Ascending aorta (tissue), 2 donors: ENCODE data around the gene ZNF423. TPM values are rescaled to one million over a fixed set of nuclear protein-coding genes. Genes with fewer than 3 reads are reported as not detected.

Experiments
- DNase-seq, 2 donors: peaks; one replicate each; pipeline ENCODE4 v3.0.0-alpha.2; 2019; ENCODE audit warnings: low spot score in 2 of 2
- H3K27ac ChIP-seq, 2 donors: fragments of 200-600 bp; sonication (generic); one replicate each; pipeline ENCODE4 v1.5.1; 2016 to 2017; ENCODE audit warnings: mild to moderate bottlenecking in 1 of 2
- H3K27me3 ChIP-seq: fragments of 200-600 bp; sonication (generic); one replicate; pipeline ENCODE4 v1.5.1; 2017
- H3K36me3 ChIP-seq, 2 donors: fragments of 200-600 bp; sonication (generic); one replicate each; pipeline ENCODE4 v1.5.1; 2016
- H3K4me1 ChIP-seq, 2 donors: fragments of 200-600 bp; sonication (generic); one replicate each; pipeline ENCODE4 v1.5.1; 2016 to 2017; ENCODE audit warnings: mild to moderate bottlenecking in 1 of 2
- H3K4me3 ChIP-seq, 2 donors: fragments of 200-600 bp; sonication (generic); one replicate each; pipeline ENCODE4 v1.5.1; 2016 to 2017; ENCODE audit warnings: mild to moderate bottlenecking in 1 of 2
- H3K9me3 ChIP-seq, 2 donors: fragments of 200-600 bp; sonication (generic); one replicate each; pipeline ENCODE4 v1.5.1; 2016
- CTCF ChIP-seq, 3 experiments: fragments of 200-600 bp in 2 of 3; fragments of 450-650 bp in 1 of 3; sonication (generic) in 2 of 3; IDR thresholded peaks; one replicate each; pipeline ENCODE4 v1.5.1; 2016 to 2019; ENCODE audit warnings: antibody characterized with exemption in 3 of 3, mild to moderate bottlenecking in 1 of 3, moderate library complexity in 1 of 3
- intact Hi-C: fragments of 100-400 bp; cut with DNase I; formaldehyde crosslinking; loops from one replicate; pipeline ENCODE4 v1.15.1; 2023
- total RNA-seq: library from RNA; depleted of rRNA; stranded (reverse); fragments of >200 nt; gene quantifications from one replicate; pipeline ENCODE4 v1.1.0, GENCODE V29; 2016

ZNF423 gene
- total RNA-seq, 1 donor from 2014 or later: 42.9 TPM

- no peak for TF ChIP-seq CTCF (IDR thresholded peaks at IDR 0.05)
- intact Hi-C loops: loop anchor here (10.0 kb wide), 2 partner anchors 954 to 1236 kb away; partner anchors contain the start of gene N4BP1
- H3K27me3 ChIP-seq: no peaks in the 10 kb centered on the region
- peaks cover 0 to 8% of the 10 kb centered on the region in 2 donors for H3K4me1 ChIP-seq
- H3K4me3 ChIP-seq: no peak overlapping the region
- no peak for DNase-seq
- no peak overlapping the region for H3K27ac ChIP-seq
- no peaks in the 10 kb centered on the region for H3K36me3 ChIP-seq
- no peaks in the 10 kb centered on the region for H3K9me3 ChIP-seq
Measured at GRCh38 chr16:49850558-49851467, 5.1 kb downstream of the ZNF423 start.

GRCh38 chr16:49849754-49850108 lies 6.2 kb downstream of the ZNF423 start:
- Histone ChIP-seq H3K4me3 (no peak overlapping the region), H3K27ac (no peak overlapping the region), H3K36me3 (no peaks in the 10 kb centered on the region), H3K4me1 (peaks cover 0 to 7% of the 10 kb centered on the region in 2 donors), H3K9me3 (no peaks in the 10 kb centered on the region), H3K27me3 (no peaks in the 10 kb centered on the region)
- no peak for DNase-seq
- intact Hi-C loops: loop anchor here (10.0 kb wide), 2 partner anchors 955 to 1235 kb away; partner anchors contain the start of gene N4BP1
- no peak for TF ChIP-seq CTCF (IDR thresholded peaks at IDR 0.05)

DNA sequence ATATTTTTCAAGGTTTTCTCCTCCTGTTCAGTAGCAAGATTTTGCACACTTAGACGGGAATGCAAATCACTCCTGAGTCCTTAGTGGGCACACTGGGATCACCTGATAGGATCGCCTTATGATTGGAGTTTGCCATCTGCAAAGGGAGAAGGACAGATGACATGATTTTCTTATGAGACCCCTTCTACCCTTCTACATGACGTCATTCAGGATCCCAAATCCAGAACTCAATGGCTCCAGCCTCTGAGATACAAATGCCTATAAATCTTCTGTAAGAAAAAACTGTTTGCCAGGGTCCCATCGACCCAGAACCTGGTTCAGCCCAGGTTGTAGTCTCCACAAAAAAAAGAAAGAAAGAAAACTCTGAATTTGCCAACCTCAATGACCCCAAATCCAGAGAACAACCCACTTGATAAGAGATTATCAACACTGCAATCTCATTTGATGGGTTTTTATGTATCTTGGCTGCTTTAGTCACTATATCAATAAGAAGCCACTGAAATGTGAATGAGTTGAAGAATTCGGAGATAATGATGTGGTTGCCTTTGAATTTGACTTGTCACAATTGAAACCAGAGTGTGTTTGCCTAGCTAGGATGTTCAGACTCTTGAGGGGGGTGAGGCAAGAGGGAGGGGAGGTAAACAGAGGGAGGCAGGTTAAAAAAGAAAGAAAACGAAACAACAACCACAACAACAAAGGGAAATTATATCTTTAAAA lies 6.7 kb downstream of the ZNF423 start:
- no peak overlapping the region for H3K4me3 ChIP-seq
- no peaks in the 10 kb centered on the region for H3K9me3 ChIP-seq
- H3K4me1 ChIP-seq: peaks cover 0 to 3% of the 10 kb centered on the region in 2 donors
- H3K36me3 ChIP-seq: no peaks in the 10 kb centered on the region
- no peak for DNase-seq
- intact Hi-C loops: no loop called here
- H3K27me3 ChIP-seq: no peaks in the 10 kb centered on the region
- H3K27ac ChIP-seq: no peak overlapping the region
- no peak for TF ChIP-seq CTCF (IDR thresholded peaks at IDR 0.05)

GRCh38 chr16:49848530-49848929 lies 7.4 kb downstream of the ZNF423 start:
- no peak for TF ChIP-seq CTCF (IDR thresholded peaks at IDR 0.05)
- H3K4me3 ChIP-seq: no peak overlapping the region
- peaks cover 0 to 3% of the 10 kb centered on the region in 2 donors for H3K4me1 ChIP-seq
- no peaks in the 10 kb centered on the region for H3K9me3 ChIP-seq
- no peak for DNase-seq
- no peaks in the 10 kb centered on the region for H3K36me3 ChIP-seq
- no peak overlapping the region for H3K27ac ChIP-seq
- intact Hi-C loops: no loop called here
- H3K27me3 ChIP-seq: no peaks in the 10 kb centered on the region

DNA sequence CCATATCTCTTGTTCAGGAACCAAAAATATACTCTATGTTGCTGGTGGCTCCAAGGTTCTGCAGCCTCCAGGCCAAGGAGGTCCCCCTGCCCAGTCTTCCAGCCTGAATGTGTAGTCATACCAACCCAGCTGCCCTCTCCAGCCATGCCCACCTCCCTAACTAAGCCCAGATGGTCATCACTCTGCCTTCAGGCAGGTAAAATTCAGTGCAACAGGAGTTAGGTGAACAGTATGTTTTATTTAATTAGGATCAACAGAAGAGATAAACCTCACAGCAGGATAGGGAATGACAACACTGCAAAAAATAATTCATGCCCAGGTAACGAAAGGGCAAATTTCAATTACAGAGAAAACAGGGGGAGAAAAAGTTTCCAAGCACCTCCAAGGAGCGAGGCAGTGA lies 9.1 kb downstream of the ZNF423 start:
- Histone ChIP-seq H3K4me1 (no peaks in the 10 kb centered on the region), H3K4me3 (no peak overlapping the region), H3K9me3 (no peaks in the 10 kb centered on the region), H3K27ac (no peak overlapping the region), H3K36me3 (no peaks in the 10 kb centered on the region), H3K27me3 (no peaks in the 10 kb centered on the region)
- TF ChIP-seq CTCF (IDR thresholded peaks at IDR 0.05): no peak
- DNase-seq: no peak
- intact Hi-C loops: no loop called here
